NCI-H2107 treated with DMSO at 0.1 percent for 48 hours (cell line): ENCODE results near the gene SPOCK3.

ENCODE experiments used
- DNase-seq: peaks from one replicate; lab custom pipeline; 2025; ENCODE audit not compliant: unreplicated experiment; lab: John Stamatoyannopoulos, UW

Gene SPOCK3

DNA sequence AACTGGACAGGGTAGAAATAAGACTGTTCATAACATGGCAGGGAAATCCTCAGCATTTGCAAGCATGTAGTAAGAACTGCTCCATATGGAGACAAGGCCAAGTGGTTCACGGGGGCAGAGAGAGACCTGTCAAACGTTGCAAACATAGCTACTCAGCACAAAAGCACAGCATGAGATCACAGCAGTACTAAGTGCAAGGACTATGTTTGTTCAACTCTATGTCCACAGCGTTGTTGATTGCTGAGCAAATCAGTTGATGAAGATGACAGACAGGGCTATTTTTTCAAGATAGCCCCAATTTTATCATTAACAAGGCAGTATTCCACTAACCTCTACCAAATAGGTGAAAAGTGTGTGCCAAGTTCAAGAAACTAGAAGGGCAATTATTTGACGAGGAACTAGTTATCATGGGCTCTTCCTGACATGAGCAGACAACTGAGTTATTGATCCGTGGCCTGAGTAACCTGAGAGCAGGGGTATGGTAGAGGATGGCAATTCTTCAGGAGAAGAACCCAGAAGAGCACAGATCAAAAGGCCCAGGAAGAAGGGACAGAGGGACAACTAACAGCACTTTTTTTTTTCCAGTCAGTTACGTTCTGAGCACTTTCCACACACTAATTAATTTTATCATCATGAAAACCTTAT, 57.4 kb downstream of the SPOCK3 start:
- DNase-seq: no peak

DNA sequence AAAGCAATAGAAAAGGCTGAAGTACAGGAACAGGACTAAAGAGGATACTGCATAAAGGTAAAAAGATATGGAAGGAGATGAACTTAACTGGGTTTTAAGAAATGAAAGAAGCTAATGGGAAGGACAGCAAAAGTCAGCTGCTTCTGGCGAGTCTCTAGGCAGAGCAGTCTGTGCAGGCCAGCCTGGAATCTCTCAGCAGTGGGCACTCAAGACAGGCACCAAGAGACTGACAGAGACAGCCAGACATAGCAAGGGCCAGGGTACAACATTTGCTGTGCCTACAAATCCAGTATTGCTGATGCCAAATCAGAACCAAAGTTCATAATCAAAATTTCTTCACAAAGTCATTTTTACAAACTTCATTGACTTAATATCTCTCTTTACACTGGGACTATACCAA, 62.4 kb downstream of the SPOCK3 start:
- no peak for DNase-seq

DNA sequence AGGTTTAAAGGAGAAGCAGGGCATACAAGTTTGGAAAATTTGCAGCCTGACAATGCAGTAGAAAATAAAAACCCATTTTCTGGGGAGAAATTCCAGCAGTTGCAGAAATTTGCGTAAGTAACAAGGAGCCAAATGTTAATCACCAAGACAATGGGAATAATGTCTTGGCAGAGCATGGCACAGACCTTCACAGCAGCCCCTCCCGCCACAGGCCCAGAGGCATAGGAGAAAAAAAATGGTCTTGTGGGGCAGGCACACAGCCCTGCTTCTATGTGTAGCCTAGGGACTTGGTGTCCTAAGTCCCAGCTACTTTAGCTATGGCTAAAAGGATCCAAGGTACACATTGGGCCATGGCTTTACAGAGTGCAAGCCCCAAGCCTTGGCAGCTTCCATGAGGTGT, 65.7 kb downstream of the SPOCK3 start:
- DNase-seq: no peak

DNA sequence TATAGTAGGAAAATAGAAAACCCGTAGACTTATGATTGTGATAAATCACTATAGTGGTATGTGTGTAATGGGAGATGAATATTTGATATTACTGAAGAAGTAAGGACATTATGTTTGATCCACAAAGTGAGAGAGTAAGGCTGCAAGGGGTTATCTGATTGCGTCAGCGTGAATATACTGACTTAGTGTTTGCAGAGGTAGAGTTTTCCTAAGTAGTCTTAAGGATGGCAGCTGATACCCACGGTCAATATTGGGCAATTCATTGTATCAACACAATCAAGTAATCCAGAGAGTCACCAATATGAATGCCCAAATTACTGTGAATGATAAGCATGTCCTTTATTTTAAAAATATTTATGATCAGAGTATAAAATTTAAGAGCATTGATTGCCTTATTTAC, 83.7 kb downstream of the SPOCK3 start:
- DNase-seq: no peak

DNA sequence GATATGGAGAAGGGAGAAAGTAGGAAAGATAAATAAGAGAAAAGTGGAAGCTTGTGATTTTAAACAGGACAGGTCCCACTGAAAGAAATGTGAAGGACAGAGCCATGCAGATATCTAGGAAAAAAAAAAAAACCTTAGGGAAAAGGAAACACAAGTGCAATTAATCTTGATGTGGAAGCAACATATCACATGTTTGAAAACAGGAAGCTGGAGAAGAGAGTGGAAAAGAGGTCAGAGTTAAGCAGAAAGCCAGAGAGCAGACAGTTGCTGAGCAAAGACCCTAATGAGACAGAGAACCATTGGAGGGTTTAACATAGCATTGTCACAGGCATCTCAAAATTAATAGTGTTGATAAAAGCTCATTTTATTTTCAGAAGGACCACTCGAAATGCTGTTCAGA, 89.7 kb downstream of the SPOCK3 start:
- DNase-seq: no peak

DNA sequence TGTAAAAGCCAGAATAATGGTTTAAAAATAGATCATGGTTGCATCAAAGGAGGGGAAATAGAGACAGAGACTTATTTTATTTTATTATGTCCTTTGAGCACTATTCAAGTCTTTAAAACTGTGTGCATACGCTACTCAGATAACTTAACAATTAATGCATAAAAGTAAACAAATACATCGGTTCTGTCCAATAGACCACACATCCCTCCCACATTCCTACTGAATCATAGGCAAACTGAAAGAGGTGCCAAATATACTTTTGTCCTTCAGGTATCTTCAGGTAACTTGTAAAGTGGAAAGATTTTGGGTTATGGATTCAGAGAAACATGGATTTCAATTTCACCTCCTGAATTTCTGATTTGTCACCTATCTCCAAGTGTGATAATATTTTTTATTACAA, 91.3 kb downstream of the SPOCK3 start:
- no peak for DNase-seq

DNA sequence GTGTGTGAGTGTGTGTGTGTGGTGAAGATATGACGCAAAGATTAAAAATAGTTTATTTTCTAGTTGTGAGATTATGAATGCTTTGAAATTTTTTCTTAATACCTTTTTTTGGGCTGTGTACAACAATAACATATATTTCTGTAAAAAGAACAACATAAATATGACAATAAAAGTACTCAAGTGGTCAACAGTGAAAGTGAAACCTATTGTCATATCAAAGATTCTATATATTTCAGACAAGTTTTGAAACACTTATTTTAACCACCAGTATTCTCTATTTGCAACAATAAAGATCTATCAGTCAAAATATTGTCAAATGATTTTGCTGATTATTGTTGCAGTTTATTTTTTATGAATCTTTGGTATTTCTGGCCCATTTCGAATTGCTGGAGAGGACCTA, 98.0 kb downstream of the SPOCK3 start:
- no peak for DNase-seq

DNA sequence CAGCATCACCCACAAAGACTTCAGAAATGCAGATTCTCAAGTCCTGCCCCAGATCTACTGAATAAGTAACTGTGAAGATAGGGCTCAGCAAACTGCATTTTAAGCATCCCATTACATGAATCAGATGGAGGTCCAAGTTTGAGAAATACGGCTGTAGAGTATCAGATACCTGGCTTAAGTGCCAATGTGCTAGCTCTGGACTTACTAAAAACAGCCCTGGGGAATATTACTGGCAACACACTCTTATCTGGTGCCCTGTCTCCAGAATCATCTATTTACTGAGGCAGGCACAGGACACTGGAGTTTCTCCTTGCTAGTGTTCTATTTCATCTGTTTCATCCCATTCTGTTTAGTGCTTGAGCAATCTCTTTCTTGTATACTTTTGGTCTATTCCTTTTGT, 105.1 kb downstream of the SPOCK3 start:
- DNase-seq: no peak

DNA sequence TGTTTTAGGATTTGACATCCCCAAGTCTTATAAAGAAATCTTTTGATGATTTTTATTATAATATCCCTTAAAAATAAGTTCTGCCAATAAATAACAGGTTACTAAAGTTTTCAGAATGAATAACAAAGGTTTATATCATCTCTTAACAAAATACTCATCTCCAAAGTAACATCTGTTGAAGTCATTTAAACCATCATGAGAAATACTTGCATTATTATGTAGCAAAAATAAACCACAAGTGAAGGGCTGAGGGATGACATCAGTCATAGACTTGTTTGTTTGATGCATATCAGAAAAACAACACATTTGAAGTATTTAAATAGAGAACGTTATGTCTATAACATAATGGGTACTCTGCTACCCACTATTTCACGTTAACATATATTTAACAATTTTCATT, 114.9 kb downstream of the SPOCK3 start:
- DNase-seq: no peak

DNA sequence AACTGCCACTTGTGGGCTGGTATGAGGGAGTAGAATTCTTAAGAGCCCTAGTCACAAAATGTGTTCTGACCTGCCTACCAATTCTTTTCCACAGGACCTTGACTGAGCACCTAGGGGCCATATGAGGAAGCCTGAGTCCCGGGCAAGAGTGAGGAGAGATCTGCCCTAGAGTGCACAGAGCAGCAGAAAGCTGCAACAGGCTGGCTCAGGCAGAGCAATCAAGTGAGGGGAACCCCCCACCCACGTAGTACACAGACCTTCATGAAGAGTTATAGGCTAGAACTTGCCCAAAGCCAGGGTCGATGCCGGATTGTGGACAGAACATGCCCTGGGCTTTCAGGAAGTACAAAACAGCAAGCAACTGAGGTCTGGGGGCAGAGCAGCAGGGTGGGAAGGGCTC, 117.0 kb downstream of the SPOCK3 start:
- no peak for DNase-seq

DNA sequence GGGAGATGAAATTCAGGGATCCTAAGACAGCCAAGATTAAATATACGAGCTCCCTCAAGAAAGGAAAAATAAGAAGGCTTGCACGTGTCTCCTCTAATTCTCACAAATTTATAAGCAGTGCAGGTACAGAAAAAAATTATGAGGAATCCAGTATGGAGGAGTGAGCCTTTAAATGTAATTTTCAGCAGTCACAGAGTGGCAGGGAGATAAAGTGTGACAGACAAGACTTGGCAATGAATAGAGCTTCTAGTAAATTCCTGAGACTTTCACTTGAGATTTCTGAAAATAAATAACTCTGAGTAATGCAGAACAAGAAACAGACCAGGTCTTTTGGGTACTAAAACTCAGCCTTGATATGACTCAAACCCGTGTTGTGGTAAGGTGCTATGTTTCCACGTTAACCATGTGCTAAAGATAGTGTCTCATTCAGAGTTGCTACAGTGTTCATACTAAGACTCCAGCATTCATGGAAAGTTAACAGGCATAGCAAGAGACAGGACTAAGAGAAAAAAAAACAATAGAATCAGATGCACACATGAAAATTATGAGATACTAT, 119.8 kb downstream of the SPOCK3 start:
- no peak for DNase-seq

DNA sequence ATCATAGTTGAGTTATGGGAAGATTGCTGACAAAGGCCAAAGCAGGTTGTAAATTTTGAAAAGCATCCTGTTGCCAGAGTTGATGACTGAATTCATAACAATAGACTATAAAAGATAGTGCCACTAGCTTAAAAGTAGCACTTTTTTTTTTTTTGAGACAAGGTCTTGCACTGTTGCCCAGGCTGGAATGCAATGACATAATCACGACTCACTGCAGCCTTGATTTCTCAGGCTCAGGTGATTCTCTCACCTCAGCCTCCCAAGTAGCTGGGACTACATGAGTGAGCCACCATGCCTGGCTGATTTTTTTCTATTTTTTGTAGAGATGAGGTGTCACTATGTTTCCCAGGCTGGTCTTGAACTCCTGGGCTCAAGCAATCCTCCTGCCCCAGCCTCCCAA, 122.7 kb downstream of the SPOCK3 start:
- no peak for DNase-seq

DNA sequence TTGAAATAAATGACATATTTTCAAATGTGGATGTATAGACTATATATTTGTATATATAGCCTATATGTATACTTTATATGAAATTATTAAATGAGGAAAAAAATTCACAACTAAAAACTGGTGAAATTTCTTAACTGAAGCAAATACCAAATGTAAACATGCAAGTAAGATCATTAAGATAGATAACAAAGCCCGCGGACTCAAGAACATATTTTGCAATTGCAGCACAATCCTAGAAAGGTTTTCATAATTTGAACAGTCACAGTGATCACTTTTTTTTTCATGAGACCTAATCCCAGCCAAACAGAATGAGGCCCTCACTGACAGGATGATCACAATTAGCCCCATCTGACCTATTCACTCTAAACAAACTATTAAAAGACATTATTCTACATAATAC, 123.2 kb downstream of the SPOCK3 start:
- no peak for DNase-seq

DNA sequence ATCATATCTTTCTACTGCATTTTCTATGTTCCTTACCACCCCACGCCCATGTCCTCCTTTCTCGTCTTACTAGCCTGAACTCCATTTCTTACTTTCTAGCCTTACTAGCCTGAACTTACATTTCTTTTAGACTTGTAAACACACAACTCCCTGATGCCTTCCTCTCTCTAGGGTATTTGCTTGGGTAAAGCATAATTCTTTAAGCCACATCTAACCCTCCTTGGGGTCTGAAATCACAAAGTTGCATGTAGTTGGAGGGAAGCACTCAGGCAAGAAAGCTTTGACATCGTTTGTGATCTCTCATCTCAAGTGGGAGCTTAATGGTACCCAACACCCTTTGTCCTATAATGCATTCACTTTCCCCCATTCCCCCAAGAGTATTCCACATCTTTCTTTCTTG, 124.4 kb downstream of the SPOCK3 start:
- no peak for DNase-seq

DNA sequence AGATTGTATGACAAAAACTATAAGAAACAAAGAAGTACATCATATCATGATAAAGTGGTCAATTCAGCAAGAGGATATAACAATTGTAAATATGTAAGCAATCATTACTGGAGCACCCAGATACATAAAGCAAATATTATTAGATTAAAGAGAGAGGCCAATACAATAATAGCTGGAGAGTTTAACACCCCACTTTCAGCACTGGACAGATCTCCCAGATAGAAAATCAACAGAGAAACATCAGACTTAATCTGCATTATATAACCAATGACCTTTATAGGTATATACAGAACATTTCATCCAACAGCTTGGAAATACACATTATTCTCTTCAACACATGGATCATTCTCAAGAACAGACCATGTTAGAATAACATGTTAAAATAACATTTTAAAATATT, 128.4 kb downstream of the SPOCK3 start:
- no peak for DNase-seq

DNA sequence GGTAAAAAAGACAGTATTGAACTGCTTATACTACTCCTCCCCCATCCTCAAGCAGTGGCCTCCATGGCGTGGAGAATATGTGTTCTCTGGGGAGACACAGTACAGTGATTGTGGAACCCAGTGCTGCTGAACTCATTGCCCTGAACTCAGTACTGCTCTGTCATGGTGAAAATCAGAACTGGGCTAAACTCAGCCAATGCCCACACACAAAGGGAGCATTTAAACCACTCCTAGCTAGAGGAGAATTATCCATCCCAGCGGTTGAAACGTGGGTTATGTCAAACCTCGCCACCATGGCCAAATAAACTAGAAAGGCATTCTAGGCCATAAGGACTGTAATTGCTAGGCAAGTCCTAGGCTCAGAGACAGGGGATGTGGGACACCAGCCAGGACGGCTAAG, 131.8 kb downstream of the SPOCK3 start:
- DNase-seq: no peak

DNA sequence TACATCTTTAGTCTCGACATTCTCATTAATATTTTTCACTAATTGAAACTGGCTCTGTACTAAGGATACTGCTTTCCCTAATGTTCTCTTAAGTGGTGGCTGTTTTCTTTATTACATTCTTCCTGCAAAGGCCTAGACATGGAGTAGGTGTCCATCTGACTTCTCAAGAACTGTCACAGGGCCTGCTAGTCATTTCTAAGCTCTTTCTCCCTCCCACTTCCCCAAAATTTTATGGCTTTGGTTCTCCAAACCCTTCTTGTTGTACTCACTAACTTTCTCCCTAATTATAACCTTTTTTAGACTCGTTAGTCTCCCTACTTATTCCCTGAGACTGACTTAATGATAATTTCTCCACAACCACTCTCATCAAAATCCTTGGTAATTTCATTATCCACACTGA, 133.3 kb downstream of the SPOCK3 start:
- DNase-seq: no peak

DNA sequence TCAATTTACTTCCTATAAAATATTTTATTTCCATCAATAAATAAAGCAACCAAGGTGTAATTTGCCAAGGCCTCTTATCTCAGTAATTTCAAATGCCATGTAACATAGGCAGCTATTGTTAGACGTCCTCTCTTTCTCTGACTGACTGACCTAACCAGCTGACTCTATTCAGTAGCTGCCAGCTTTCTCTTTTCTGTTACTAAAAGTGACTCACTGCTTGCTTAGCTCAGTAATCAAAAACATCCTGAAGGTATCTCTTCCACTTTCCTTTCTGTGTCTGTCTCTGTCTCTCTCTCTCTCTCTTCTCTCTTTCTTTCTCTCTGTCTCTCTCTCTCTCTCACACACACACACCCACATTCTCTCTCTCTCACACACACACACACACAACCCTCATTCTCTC, 134.2 kb downstream of the SPOCK3 start:
- no peak for DNase-seq

DNA sequence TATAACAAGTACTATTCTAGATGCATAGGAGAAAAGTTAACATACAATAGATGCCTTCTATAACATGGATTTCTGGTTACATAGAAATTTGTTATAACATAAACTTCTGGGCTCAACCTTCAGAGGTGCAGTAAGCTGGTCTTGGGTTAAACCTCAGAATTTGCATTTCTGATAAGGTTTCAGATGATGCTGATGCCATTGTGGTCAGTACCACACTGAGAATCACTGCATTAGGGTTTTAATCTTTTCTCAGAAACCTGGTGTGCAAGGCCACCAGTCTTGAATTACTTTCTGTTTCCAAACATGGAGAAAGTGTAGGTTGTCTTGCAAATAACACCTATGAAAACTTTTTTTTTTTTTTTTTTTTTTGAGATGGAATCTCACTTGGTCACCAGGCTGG, 146.2 kb downstream of the SPOCK3 start:
- DNase-seq: no peak

DNA sequence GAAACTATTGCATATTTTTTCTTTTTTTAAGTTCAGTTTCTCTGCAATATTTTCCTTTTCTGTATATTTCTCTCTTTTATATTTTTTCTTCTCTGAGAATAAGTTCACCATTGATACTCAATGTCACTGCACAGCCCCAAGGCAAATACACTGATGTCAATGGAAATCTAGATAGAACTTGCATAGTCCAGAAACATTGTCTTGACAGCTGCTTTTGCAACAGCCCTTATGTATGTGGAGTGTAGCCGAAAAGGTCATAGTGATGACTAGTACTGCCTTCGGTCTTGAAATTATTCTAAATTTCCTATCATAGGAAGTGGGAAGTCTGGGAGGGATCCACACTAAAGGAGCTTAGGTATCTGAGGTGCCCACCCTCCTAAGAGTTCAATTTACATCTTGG, 150.0 kb downstream of the SPOCK3 start:
- no peak for DNase-seq

DNA sequence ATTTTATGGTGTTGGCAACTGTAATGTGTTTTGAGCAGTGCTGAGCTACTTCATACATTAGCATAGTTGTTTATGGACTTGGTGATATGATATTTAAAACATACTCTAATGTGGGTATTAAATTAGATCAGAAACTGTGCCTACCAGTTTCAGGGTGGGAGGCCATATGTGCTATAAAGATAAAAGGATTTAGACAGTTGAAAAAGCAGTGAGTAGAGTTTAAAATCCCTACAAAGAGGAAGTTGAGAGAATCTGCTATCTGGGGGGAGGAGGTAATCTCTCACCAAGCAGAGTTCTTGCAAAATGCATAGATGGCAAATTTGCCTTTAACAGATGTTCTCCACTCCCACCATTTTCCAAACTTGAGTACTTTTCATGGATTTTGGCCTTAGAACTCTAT, 154.5 kb downstream of the SPOCK3 start:
- no peak for DNase-seq

DNA sequence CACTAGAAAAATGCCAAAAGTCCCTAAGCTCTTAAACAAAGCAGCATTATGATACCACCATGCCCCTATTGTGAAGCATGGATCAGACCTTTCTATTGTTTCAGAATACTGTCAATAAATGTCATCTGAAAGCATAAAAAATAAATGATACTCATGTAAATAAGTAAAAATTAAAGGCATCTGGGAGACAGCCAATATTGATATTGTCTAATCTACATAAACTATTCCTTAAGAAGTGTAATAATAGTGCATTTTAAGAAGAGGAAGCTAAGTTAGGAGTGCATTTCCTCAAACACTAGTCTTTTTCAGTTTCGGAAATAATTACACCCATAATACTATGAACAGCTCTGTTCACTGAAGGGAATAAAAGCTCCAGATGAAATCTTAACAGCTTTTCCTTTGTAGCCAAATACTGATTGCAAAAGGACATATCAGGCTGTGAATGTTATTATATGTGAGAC, 181.6 kb downstream of the SPOCK3 start:
- DNase-seq: no peak

DNA sequence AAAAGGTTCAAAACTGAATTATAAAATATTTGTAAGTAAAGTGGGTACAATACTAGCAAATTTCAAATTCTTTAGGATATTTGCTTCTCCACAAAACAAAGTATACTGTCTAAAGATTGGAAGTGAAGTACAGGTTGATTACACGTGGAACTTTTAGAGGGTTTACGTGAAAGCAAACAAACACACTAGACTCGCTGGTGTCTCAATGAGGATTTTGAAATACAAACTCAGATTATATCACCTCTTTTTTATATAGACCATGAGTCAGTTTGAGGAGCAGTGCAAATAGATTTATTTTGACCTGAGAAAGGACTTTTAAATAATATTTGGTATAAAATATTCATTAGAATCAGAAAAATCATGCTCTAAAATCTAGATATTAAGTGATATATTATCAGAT, 185.0 kb downstream of the SPOCK3 start:
- DNase-seq: no peak
